Fibroblast of the aortic adventitia (primary cell): ENCODE data around the gene MED25. TPM values are rescaled to one million over a fixed set of nuclear protein-coding genes. Genes with fewer than 3 reads are reported as not detected.
A peak's percentile ranks its signal among the peaks of the same experiment; 100 is the strongest.

Source experiments
- DNase-seq: peaks from one replicate; pipeline ENCODE4 v3.0.0-alpha.2; 2010; ENCODE audit warnings: low read depth
- H3K4me3 ChIP-seq: 2 replicates; pipeline ENCODE4 v1.5.1; 2011; ENCODE audit warnings: low read depth, mild to moderate bottlenecking, control low read depth, low read length, moderate library complexity
- CTCF ChIP-seq: IDR thresholded peaks from 2 replicates; pipeline ENCODE4 v1.5.1; 2011; ENCODE audit warnings: mild to moderate bottlenecking, low read length, control low read depth, inconsistent platforms; ENCODE audit not compliant: insufficient read depth
- total RNA-seq: library from RNA; depleted of rRNA; stranded (reverse); fragments of >200 nt; gene quantifications from 2 replicates; pipeline ENCODE4 v1.2.3, GENCODE V29; 2012; ENCODE audit warnings: low replicate concordance

MED25 gene
- total RNA-seq, 1 donor, result 21.7 TPM

- peak overlapping the region; percentile 25 for H3K4me3 ChIP-seq
- no peak for TF ChIP-seq CTCF
Observed at GRCh38 chr19:49807904-49808675, 10.0 kb upstream of the MED25 start.

GRCh38 chr19:49808711-49809159 lies 9.4 kb upstream of the MED25 start:
- peak overlapping the region; percentile 69 for H3K4me3 ChIP-seq
- DNase-seq, result peak; percentile 74
- TF ChIP-seq CTCF, result no peak

More at GRCh38 chr19:49807904-49808675, 10.0 kb upstream of the MED25 start:
- no peak for DNase-seq

- H3K4me3 ChIP-seq, result peak overlapping the region; percentile 69
- peak; percentile 15 for DNase-seq
- TF ChIP-seq CTCF, result no peak
Observed at GRCh38 chr19:49809160-49809940, 8.7 kb upstream of the MED25 start.

- DNase-seq, result no peak
- no peak for TF ChIP-seq CTCF
- peak overlapping the region; percentile 69 for H3K4me3 ChIP-seq
Observed at GRCh38 chr19:49809941-49810389, 8.1 kb upstream of the MED25 start.

- TF ChIP-seq CTCF, result no peak
- DNase-seq, result no peak
- H3K4me3 ChIP-seq, result no peak overlapping the region
Observed at GRCh38 chr19:49811328-49811727, 6.8 kb upstream of the MED25 start.

- H3K4me3 ChIP-seq, result peak overlapping the region; percentile 73
- no peak for TF ChIP-seq CTCF
- no peak for DNase-seq
Observed at GRCh38 chr19:49812452-49812996, 5.6 kb upstream of the MED25 start.
